OCI-LY7 (cell line): Measurements from ENCODE around the gene GNA12. TPM values are rescaled to one million over a fixed set of nuclear protein-coding genes. Genes with fewer than 3 reads are reported as not detected.
"Not testable (repeated sequence)": the region's sequence is repeated elsewhere in the genome, so short reads cannot be mapped to it uniquely, and the experiment has no call there.

ENCODE experiments used
- BruUV-seq: library from RNA; stranded (reverse); fragments of 400-500 nt; replicated peaks from 2 replicates; lab custom pipeline; 2021; lab: Mats Ljungman, UMichigan
- CTCF ChIA-PET: fragments of 300-600 bp; sonication (Branson Sonifier 250); formaldehyde crosslinking; loops from one replicate; lab custom pipeline; 2022; ENCODE audit warnings: antibody characterized with exemption; ENCODE audit not compliant: unreplicated experiment; lab: Charles Lee
- POLR2A ChIA-PET: fragments of 300-600 bp; sonication (Branson Sonifier 250); formaldehyde crosslinking; loops from one replicate; lab custom pipeline; 2022; ENCODE audit warnings: antibody characterized with exemption; lab: Charles Lee
- DNase-seq: peaks from one replicate; pipeline ENCODE4 v3.0.0-alpha.2; 2015; ENCODE audit warnings: low spot score
- H2AFZ ChIP-seq: fragments of 200-600 bp; sonication (generic), shearing (Covaris generic); 2 replicates; pipeline ENCODE4 v1.6.1; 2014; ENCODE audit warnings: mild to moderate bottlenecking, antibody characterized with exemption, low read length, moderate library complexity
- H3K27ac ChIP-seq: fragments of 200-600 bp; sonication (generic); 2 replicates; pipeline ENCODE4 v1.5.1; 2014; ENCODE audit warnings: mixed run types, low read depth, mild to moderate bottlenecking, moderate library complexity, low read length, inconsistent platforms; ENCODE audit not compliant: poor library complexity, severe bottlenecking
- H3K36me3 ChIP-seq: fragments of 200-600 bp; sonication (generic); 2 replicates; pipeline ENCODE4 v1.6.1; 2014; ENCODE audit warnings: mild to moderate bottlenecking, antibody characterized with exemption, low read length, moderate library complexity, mixed read lengths; ENCODE audit not compliant: insufficient read depth
- H3K4me1 ChIP-seq: fragments of 200-600 bp; sonication (generic); 2 replicates; pipeline ENCODE4 v1.5.1; 2014; ENCODE audit warnings: mild to moderate bottlenecking, low read length; ENCODE audit not compliant: insufficient read depth, poor library complexity, severe bottlenecking
- H3K4me2 ChIP-seq: fragments of 200-600 bp; sonication (generic); 2 replicates; pipeline ENCODE4 v1.6.1; 2014; ENCODE audit warnings: mild to moderate bottlenecking, low read length
- H3K4me3 ChIP-seq: fragments of 200-600 bp; sonication (generic); 2 replicates; pipeline ENCODE4 v1.5.1; 2014; ENCODE audit warnings: mild to moderate bottlenecking, low read depth, low read length; ENCODE audit not compliant: poor library complexity, severe bottlenecking
- H3K79me2 ChIP-seq: fragments of 200-600 bp; sonication (generic); 2 replicates; pipeline ENCODE4 v1.6.1; 2016; ENCODE audit warnings: low read depth, mild to moderate bottlenecking, low read length, moderate library complexity, mixed read lengths; ENCODE audit not compliant: insufficient read depth
- H3K9me2 ChIP-seq: fragments of 200-600 bp; sonication (generic); 2 replicates; pipeline ENCODE4 v1.6.1; 2016; ENCODE audit warnings: mild to moderate bottlenecking, low read length, mixed read lengths; ENCODE audit not compliant: insufficient read depth
- H3K9me3 ChIP-seq: fragments of 200-600 bp; sonication (generic); 2 replicates; pipeline ENCODE4 v1.6.1; 2014; ENCODE audit warnings: mild to moderate bottlenecking, mixed run types, low read length, mixed read lengths
- H4K20me1 ChIP-seq: fragments of 200-600 bp; sonication (generic); 2 replicates; pipeline ENCODE4 v1.6.1; 2014; ENCODE audit warnings: mild to moderate bottlenecking, antibody characterized with exemption, low read length, moderate library complexity, mixed read lengths; ENCODE audit not compliant: insufficient read depth
- CTCF ChIP-seq: fragments of 200-600 bp; sonication (generic); conservative IDR thresholded peaks from 2 replicates; pipeline ENCODE4 v1.5.1; 2014; ENCODE audit warnings: mild to moderate bottlenecking, antibody characterized with exemption, low read length, moderate library complexity, mixed read lengths
- EZH2phosphoT487 ChIP-seq: fragments of 200-600 bp; sonication (generic); IDR thresholded peaks from 2 replicates; pipeline ENCODE4 v1.6.1; 2018; ENCODE audit warnings: low read depth, borderline replicate concordance, mild to moderate bottlenecking, mixed run types, antibody characterized with exemption, low read length, moderate library complexity, mixed read lengths
- intact Hi-C: fragments of 100-400 bp; cut with micrococcal nuclease; formaldehyde crosslinking; loops from one replicate; pipeline ENCODE4 v1.10.0; 2022; ENCODE audit not compliant: unreplicated experiment
- total RNA-seq, 2 experiments: library from RNA; depleted of rRNA in 1 of 2; stranded (reverse); fragments of >200 nt in 1 of 2; shearing (Covaris generic) in 1 of 2; gene quantifications; 2 replicates each; pipeline ENCODE4 v1.2.3, GENCODE V29; 2014 to 2022

Gene GNA12
- total RNA-seq, 2 experiments from 2014 or later, result 10.3 to 35.9 TPM

- no peak for TF ChIP-seq CTCF
- no peak for TF ChIP-seq EZH2phosphoT487
- no peak for DNase-seq
- ChIA-PET POLR2A (interaction anchor here (0.7 to 1.3 kb wide), 3 partner anchors 9 to 200 kb away, joined by 3 to 6 read pairs (median 4); no protein-coding TSS in a partner anchor), CTCF (interaction anchor here (0.6 kb wide), 1 partner anchor 211 kb away, joined by 3 read pairs; no protein-coding TSS in a partner anchor)
- no peak overlapping the region for H3K27ac ChIP-seq
- no peaks in the 10 kb centered on the region for H3K9me2 ChIP-seq
- H3K4me3 ChIP-seq, result no peak overlapping the region
- no peaks in the 10 kb centered on the region for H3K36me3 ChIP-seq
- BruUV-seq, result no TSS peak
- no peaks in the 10 kb centered on the region for H3K79me2 ChIP-seq
- H3K4me1 ChIP-seq, result peaks cover 4% of the 10 kb centered on the region
- H4K20me1 ChIP-seq, result no peaks in the 10 kb centered on the region
- intact Hi-C loops, result no loop called here
- H3K9me3 ChIP-seq, result no peaks in the 10 kb centered on the region
- no peak overlapping the region for H2AFZ ChIP-seq
- H3K4me2 ChIP-seq, result no peak overlapping the region
Measured at GRCh38 chr7:2858621-2859020, 14.5 kb upstream of the GNA12 start.

- BruUV-seq, result no TSS peak
- TF ChIP-seq EZH2phosphoT487, result no peak
- no peak for TF ChIP-seq CTCF
- no peaks in the 10 kb centered on the region for H3K79me2 ChIP-seq
- DNase-seq, result no peak
- no peaks in the 10 kb centered on the region for H3K9me2 ChIP-seq
- intact Hi-C loops, result no loop called here
- no peak overlapping the region for H3K4me2 ChIP-seq
- CTCF ChIA-PET, result no interaction called here
- H3K27ac ChIP-seq, result no peak overlapping the region
- H3K36me3 ChIP-seq, result no peaks in the 10 kb centered on the region
- H3K4me1 ChIP-seq, result no peaks in the 10 kb centered on the region
- POLR2A ChIA-PET, result interaction anchor here (0.6 to 0.9 kb wide), 3 partner anchors 8 to 296 kb away, joined by 4 read pairs; no protein-coding TSS in a partner anchor
- H3K4me3 ChIP-seq, result no peak overlapping the region
- 0 out of 2 replicates have a peak overlapping the region, but pooled peaks have one; percentile 11 for H2AFZ ChIP-seq
- no peaks in the 10 kb centered on the region for H3K9me3 ChIP-seq
- no peaks in the 10 kb centered on the region for H4K20me1 ChIP-seq
Measured at GRCh38 chr7:2856388-2857169, 12.5 kb upstream of the GNA12 start.

GRCh38 chr7:2855386-2855785 is 11.3 kb upstream of the GNA12 start:
- H3K9me2 ChIP-seq, result no peaks in the 10 kb centered on the region
- ChIA-PET POLR2A (interaction anchor here (0.7 to 0.9 kb wide), 3 partner anchors 8 to 81 kb away, joined by 4 read pairs; partner anchors contain the start of gene GNA12), CTCF (no interaction called here)
- DNase-seq, result no peak
- BruUV-seq, result no TSS peak
- intact Hi-C loops, result no loop called here
- TF ChIP-seq CTCF (no peak), EZH2phosphoT487 (no peak)
- H3K4me3 ChIP-seq, result no peak overlapping the region
- no peaks in the 10 kb centered on the region for H3K79me2 ChIP-seq
- no peak overlapping the region for H3K27ac ChIP-seq
- no peak overlapping the region for H3K4me2 ChIP-seq
- no peaks in the 10 kb centered on the region for H3K9me3 ChIP-seq
- no peaks in the 10 kb centered on the region for H4K20me1 ChIP-seq
- H2AFZ ChIP-seq, result no peak overlapping the region
- H3K36me3 ChIP-seq, result no peaks in the 10 kb centered on the region
- H3K4me1 ChIP-seq, result no peaks in the 10 kb centered on the region

- intact Hi-C loops, H3K27ac ChIP-seq, BruUV-seq, H3K9me2 ChIP-seq, H3K4me2 ChIP-seq, H3K79me2 ChIP-seq, DNase-seq, CTCF ChIA-PET, H3K4me1 ChIP-seq, H2AFZ ChIP-seq, H3K36me3 ChIP-seq, H4K20me1 ChIP-seq, H3K9me3 ChIP-seq, H3K4me3 ChIP-seq: not testable (repeated sequence)
- POLR2A ChIA-PET, result interaction anchor here (0.7 kb wide), 1 partner anchor 141 kb away, joined by 4 read pairs; no protein-coding TSS in a partner anchor
Measured at GRCh38 chr7:2853552-2853951, 9.4 kb upstream of the GNA12 start.
